Gastroesophageal sphincter (tissue), 3 donors: ENCODE results near the gene ANKUB1.

Experiments
- EP300 ChIP-seq: sonication (generic); formaldehyde crosslinking; IDR thresholded peaks from one replicate; pipeline ENCODE4 v1.6.1; 2017; ENCODE audit warnings: antibody characterized with exemption, mild to moderate bottlenecking
- POLR2AphosphoS5 ChIP-seq: sonication (generic); formaldehyde crosslinking; IDR thresholded peaks from one replicate; pipeline ENCODE4 v1.6.1; 2017; ENCODE audit warnings: antibody characterized with exemption
- TF ChIP-seq, protein P1 (sequence below), 4 experiments: fragments of 200-600 bp in 2 of 4; fragments of 450-650 bp in 2 of 4; sonication (generic) in 1 of 4; IDR thresholded peaks; one replicate each; pipeline ENCODE4 v1.5.1; 2017 to 2019; ENCODE audit warnings: antibody characterized with exemption in 4 of 4, mild to moderate bottlenecking in 2 of 4, moderate library complexity in 2 of 4

DNA sequence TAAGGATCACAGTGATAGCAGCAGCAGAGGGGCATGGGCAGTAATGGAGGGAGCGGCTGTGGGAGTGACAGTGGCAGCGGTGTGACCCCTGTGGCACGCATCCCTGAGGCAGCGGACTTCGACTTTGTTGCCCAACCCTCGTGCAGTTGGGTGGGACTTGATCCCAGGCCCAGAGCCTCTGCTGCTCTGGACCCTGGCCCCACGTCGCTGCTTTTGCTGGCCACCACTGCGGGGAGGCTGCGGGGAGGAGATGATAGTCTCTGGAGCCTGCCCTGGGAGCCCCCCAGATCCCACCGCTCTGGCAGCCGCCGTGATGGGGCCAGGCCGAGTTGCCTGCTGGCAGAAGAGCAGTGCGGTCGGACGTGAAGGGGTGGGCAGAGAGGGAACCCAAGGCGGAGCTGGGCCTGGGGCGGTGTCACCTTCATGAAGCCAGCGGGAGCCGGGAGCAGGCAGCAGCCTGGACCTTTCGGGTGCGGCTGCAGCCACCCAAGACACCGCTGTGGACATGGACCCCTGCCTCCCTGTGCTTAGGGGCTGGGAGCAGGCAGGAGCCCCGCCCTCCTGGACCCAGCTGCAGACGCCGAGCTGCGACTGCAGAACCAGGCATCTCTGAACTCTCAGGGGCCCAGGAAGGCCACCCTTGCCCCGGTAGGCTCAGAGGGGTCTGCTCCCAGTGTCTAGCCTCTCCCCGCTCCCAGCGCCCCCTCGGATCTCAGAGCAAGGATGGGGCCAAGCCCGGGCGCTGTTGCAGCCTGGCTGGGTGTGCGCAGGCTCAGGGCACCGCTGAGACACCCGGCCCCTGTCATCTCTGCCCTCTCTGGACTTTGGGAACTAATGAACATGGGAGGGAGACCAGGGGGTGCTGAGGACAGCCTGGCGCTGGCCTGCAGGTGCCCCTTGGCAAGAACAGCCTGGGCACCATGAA is 78.4 kb downstream of the ANKUB1 start:
- TF ChIP-seq, protein P1, sequence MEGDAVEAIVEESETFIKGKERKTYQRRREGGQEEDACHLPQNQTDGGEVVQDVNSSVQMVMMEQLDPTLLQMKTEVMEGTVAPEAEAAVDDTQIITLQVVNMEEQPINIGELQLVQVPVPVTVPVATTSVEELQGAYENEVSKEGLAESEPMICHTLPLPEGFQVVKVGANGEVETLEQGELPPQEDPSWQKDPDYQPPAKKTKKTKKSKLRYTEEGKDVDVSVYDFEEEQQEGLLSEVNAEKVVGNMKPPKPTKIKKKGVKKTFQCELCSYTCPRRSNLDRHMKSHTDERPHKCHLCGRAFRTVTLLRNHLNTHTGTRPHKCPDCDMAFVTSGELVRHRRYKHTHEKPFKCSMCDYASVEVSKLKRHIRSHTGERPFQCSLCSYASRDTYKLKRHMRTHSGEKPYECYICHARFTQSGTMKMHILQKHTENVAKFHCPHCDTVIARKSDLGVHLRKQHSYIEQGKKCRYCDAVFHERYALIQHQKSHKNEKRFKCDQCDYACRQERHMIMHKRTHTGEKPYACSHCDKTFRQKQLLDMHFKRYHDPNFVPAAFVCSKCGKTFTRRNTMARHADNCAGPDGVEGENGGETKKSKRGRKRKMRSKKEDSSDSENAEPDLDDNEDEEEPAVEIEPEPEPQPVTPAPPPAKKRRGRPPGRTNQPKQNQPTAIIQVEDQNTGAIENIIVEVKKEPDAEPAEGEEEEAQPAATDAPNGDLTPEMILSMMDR (IDR thresholded peaks at IDR 0.05): no peak
- TF ChIP-seq POLR2AphosphoS5 (no peak), EP300 (no peak)
